Upper lobe of left lung (tissue), 6 donors: Measurements from ENCODE around the gene S100A9. TPM values are rescaled to one million over a fixed set of nuclear protein-coding genes. Genes with fewer than 3 reads are reported as not detected.

Experiments
- ATAC-seq, 2 donors: fragments of 200-7000 bp; cut with Tn5 transposase; one replicate each; pipeline ENCODE4 v1.9.1; 2022; ENCODE audit warnings: mild to moderate bottlenecking in 2 of 2, moderate library complexity in 2 of 2; ENCODE audit not compliant: low FRiP score in 2 of 2
- DNase-seq, 2 donors: peaks; one replicate each; pipeline ENCODE4 v3.0.0-alpha.2; 2019 to 2020
- H3K27ac ChIP-seq, 4 donors: fragments of 200-600 bp; sonication (generic); one replicate each; pipeline ENCODE4 v1.5.1; 2016 to 2019
- H3K27me3 ChIP-seq, 4 donors: fragments of 200-600 bp; sonication (generic); one replicate each; pipeline ENCODE4 v1.5.1; 2017 to 2019
- H3K36me3 ChIP-seq, 4 donors: fragments of 200-600 bp; sonication (generic); one replicate each; pipeline ENCODE4 v1.5.1; 2016 to 2019
- H3K4me1 ChIP-seq, 4 donors: fragments of 200-600 bp; sonication (generic); one replicate each; pipeline ENCODE4 v1.5.1; 2018 to 2019
- H3K4me3 ChIP-seq, 4 donors: fragments of 200-600 bp; sonication (generic); one replicate each; pipeline ENCODE4 v1.5.1; 2017 to 2019; ENCODE audit warnings: mild to moderate bottlenecking in 2 of 4, moderate library complexity in 1 of 4
- H3K9me3 ChIP-seq, 4 donors: fragments of 200-600 bp; sonication (generic); one replicate each; pipeline ENCODE4 v1.5.1; 2018 to 2019
- EP300 ChIP-seq, 4 donors: sonication (generic); formaldehyde crosslinking; IDR thresholded peaks; one replicate each; pipeline ENCODE4 v1.5.1; 2017; ENCODE audit warnings: antibody characterized with exemption in 4 of 4, control low read depth in 2 of 4
- POLR2A ChIP-seq, 4 donors: fragments of 450-650 bp; IDR thresholded peaks; one replicate each; pipeline ENCODE4 v1.5.1; 2016 to 2017; ENCODE audit warnings: antibody characterized with exemption in 4 of 4, mild to moderate bottlenecking in 2 of 4
- POLR2AphosphoS5 ChIP-seq, 2 donors: sonication (generic); formaldehyde crosslinking; IDR thresholded peaks; one replicate each; pipeline ENCODE4 v1.5.1; 2017; ENCODE audit warnings: antibody characterized with exemption in 2 of 2
- WGBS, 2 donors: methylation state at CpG; one replicate each; pipeline ENCODE4 v1.1.5; 2017 to 2018; 5-methylcytosine and 5-hydroxymethylcytosine counted together
- total RNA-seq, 6 donors: library from RNA; depleted of rRNA in 4 of 6; stranded (reverse); fragments of >200 nt in 4 of 6; gene quantifications; one replicate each; pipeline versions ENCODE4 v1.1.0 to v1.2.1, GENCODE V29; 2016 to 2021
- TF ChIP-seq, protein P1 (sequence below), 6 experiments: fragments of 450-650 bp in 4 of 6; fragments of 200-600 bp in 2 of 6; sonication (generic) in 2 of 6; IDR thresholded peaks; one replicate each; pipeline ENCODE4 v1.5.1; 2016 to 2019; ENCODE audit warnings: antibody characterized with exemption in 6 of 6
- donor health status: DM: no; HTN: no; CAD: no; lungs with moderate emphysema.
- donor health status: DM: no; HTN: yes; CAD: no; lungs with severe emphysema.

The S100A9 gene
- total RNA-seq, 6 donors from 2014 or later: 133 to 1,125 (median 606) TPM

DNA sequence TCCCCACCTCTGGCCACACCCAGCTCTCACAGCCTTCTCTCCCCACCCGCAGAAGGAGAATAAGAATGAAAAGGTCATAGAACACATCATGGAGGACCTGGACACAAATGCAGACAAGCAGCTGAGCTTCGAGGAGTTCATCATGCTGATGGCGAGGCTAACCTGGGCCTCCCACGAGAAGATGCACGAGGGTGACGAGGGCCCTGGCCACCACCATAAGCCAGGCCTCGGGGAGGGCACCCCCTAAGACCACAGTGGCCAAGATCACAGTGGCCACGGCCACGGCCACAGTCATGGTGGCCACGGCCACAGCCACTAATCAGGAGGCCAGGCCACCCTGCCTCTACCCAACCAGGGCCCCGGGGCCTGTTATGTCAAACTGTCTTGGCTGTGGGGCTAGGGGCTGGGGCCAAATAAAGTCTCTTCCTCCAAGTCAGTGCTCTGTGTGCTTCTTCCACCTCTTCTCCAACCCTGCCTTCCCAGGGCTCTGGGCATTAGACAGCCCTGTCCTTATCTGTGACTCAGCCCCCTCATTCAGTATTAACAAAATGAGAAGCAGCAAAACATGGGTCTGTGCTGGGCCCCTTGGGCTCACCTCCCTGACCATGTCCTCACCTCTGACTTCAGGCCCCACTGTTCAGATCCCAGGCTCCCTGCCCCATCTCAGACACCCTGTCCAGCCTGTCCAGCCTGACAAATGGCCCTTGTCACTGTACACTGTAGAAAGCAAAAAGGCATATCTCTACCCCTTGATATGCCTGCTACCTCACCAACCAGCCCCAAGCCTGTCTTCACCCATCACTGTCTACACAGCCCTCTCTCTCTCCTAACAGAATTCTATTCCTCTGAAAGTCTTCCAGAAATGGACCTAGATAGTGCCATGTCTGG is 3.2 kb downstream of the S100A9 start:
- WGBS, 2 donors: 78 to 85% methylated on average over 5 to 11 of the region's 11 CpGs
- peak in 1 of 2 donors; percentile 49 for DNase-seq
- ATAC-seq: no peak
- no peak for TF ChIP-seq POLR2AphosphoS5 (IDR thresholded peaks at IDR 0.05)
- TF ChIP-seq, protein P1, sequence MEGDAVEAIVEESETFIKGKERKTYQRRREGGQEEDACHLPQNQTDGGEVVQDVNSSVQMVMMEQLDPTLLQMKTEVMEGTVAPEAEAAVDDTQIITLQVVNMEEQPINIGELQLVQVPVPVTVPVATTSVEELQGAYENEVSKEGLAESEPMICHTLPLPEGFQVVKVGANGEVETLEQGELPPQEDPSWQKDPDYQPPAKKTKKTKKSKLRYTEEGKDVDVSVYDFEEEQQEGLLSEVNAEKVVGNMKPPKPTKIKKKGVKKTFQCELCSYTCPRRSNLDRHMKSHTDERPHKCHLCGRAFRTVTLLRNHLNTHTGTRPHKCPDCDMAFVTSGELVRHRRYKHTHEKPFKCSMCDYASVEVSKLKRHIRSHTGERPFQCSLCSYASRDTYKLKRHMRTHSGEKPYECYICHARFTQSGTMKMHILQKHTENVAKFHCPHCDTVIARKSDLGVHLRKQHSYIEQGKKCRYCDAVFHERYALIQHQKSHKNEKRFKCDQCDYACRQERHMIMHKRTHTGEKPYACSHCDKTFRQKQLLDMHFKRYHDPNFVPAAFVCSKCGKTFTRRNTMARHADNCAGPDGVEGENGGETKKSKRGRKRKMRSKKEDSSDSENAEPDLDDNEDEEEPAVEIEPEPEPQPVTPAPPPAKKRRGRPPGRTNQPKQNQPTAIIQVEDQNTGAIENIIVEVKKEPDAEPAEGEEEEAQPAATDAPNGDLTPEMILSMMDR (IDR thresholded peaks at IDR 0.05): no peak
- Histone ChIP-seq H3K4me1 (peaks cover 3 to 30% (median 20%) of the 10 kb centered on the region in 4 donors), H3K36me3 (no peaks in the 10 kb centered on the region), H3K4me3 (no peak overlapping the region), H3K27ac (peak overlapping the region; percentile 43 to 84 (median 80)), H3K27me3 (no peaks in the 10 kb centered on the region), H3K9me3 (no peaks in the 10 kb centered on the region)

DNA sequence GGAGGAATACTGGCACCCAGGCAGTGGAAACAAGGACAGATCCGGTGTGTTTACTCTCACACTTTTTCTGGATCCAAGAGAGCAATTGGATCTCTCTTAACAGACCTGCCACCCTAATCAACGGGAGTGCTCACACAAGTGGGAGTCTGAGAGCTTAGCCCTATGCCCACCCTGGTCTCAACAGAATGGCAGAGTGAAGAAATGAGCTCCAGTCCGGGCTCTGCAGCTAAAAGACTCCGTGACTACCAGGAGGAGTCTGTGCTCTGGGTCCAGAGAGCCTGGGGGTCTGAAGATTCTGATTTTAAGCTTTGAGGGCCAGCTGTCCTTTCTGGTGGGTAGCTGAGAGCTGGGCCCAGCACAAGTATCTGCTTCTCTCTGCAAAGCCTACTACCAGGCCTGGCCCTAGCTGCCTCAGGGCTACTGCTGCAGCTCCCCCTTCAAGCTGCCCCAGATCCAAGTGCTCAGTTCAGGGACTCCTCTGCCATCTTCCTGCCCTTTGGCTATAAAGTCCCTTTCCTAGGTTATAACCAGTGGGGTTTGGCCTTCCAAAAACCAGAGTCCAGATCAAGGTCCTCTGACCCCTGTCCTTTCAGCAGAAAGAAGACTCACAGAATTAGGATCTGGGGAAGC is 3.9 kb downstream of the S100A9 start:
- Histone ChIP-seq H3K27ac (peak overlapping the region in 3 of 4 donors; percentile 80 to 84 (median 81)), H3K4me3 (no peak overlapping the region)

DNA sequence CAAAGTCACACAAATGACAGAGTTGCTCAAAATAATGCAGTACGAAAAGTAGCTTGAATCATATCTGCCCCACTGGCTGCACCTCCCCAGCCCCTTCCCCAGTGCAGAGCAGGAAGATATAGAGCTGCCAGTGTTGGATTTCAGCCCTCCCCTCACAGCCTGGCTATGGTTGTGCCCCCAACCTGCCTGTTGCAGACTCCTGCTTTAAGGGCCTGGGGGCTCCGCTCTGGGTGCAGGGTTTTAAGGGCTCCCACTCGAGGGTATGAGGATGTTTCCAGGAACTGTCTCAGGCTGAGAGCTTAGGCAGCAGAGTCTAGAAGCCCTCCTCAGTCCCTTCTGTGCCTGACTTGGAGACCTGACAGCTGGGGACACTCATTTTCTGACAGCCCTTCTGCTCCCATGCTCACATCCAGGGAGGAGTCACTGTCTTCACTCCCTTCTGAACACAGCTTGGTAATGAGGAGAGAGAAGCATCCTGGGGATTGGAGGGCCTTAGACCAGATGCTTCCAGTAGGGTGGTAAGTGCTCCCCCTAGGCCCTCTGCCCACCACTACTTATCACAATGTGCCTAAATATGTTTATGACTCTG is 4.6 kb downstream of the S100A9 start:
- TF ChIP-seq POLR2AphosphoS5 (IDR thresholded peaks at IDR 0.05) (no peak), POLR2A (IDR thresholded peaks at IDR 0.05) (no peak), EP300 (IDR thresholded peaks at IDR 0.05) (no peak)
- TF ChIP-seq, protein P1 (IDR thresholded peaks at IDR 0.05): no peak
- WGBS, 2 donors: 77 to 85% methylated on average over 1 to 3 of the region's 3 CpGs
- H3K4me1 ChIP-seq: peaks cover 3 to 27% (median 14%) of the 10 kb centered on the region in 4 donors
- H3K9me3 ChIP-seq: no peaks in the 10 kb centered on the region
- no peaks in the 10 kb centered on the region for H3K27me3 ChIP-seq
- H3K27ac ChIP-seq: peak overlapping the region in 2 of 4 donors; percentile 80 to 84
- no peak overlapping the region for H3K4me3 ChIP-seq
- no peak for DNase-seq
- no peaks in the 10 kb centered on the region for H3K36me3 ChIP-seq
- ATAC-seq: no peak

More for the DNA sequence above, 3.9 kb downstream of the S100A9 start:
- Histone ChIP-seq H3K4me1 (peaks cover 3 to 30% (median 20%) of the 10 kb centered on the region in 4 donors), H3K27me3 (no peaks in the 10 kb centered on the region), H3K36me3 (no peaks in the 10 kb centered on the region), H3K9me3 (no peaks in the 10 kb centered on the region)
- ATAC-seq (no peak), DNase-seq (no peak)
- TF ChIP-seq, protein P1 (IDR thresholded peaks at IDR 0.05): no peak
- TF ChIP-seq EP300 (IDR thresholded peaks at IDR 0.05) (no peak), POLR2AphosphoS5 (IDR thresholded peaks at IDR 0.05) (no peak), POLR2A (IDR thresholded peaks at IDR 0.05) (no peak)
- WGBS, 2 donors: 49 to 77% methylated on average over 4 of the region's 4 CpGs

DNA sequence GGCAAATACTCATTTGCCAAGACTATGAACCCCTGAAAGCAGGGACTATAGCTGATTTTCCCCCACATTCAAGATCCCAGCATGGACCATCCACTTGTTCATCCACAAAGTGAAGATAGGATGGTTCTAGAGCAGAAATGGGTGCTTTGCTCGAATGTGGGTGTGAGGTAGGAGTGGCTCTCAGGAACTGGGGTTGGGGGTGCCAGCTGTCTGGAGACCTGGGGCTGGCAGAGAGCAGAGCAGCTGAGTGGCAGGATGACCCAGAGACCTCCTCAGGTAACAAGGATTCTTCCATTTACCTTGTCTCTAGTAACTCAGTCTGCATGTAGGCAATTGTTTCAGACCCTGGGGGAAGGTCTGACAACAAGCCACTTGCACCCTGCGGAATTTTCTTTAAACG is 6.0 kb downstream of the S100A9 start:
- WGBS, 2 donors: 63 to 71% methylated on average over 3 of the region's 3 CpGs
- Histone ChIP-seq H3K9me3 (no peaks in the 10 kb centered on the region), H3K27ac (no peak overlapping the region), H3K4me3 (no peak overlapping the region), H3K36me3 (no peaks in the 10 kb centered on the region), H3K27me3 (no peaks in the 10 kb centered on the region), H3K4me1 (peaks cover 3 to 21% (median 14%) of the 10 kb centered on the region in 4 donors)
- no peak for DNase-seq
- no peak for ATAC-seq
- no peak for TF ChIP-seq EP300 (IDR thresholded peaks at IDR 0.05)
- no peak for TF ChIP-seq POLR2AphosphoS5 (IDR thresholded peaks at IDR 0.05)
- TF ChIP-seq POLR2A (IDR thresholded peaks at IDR 0.05): no peak
- TF ChIP-seq, protein P1 (IDR thresholded peaks at IDR 0.05): no peak
